Bronchial epithelial cell (primary cell): ENCODE results near the gene GINS1. TPM values are rescaled to one million over a fixed set of nuclear protein-coding genes. Genes with fewer than 3 reads are reported as not detected.
A peak's percentile ranks its signal among the peaks of the same experiment; 100 is the strongest.

ENCODE experiments used
- DNase-seq: peaks from one replicate; pipeline ENCODE4 v3.0.0-alpha.2; 2010; ENCODE audit warnings: low read depth
- FAIRE-seq: peaks from 2 replicates; lab custom pipeline; 2011; peaks lifted over from hg19 to GRCh38; lab: Jason Lieb, UNC
- H3K27me3 ChIP-seq: 2 replicates; pipeline ENCODE4 v1.5.1; 2011; ENCODE audit warnings: low read length; ENCODE audit not compliant: control insufficient read depth, insufficient read depth
- H3K36me3 ChIP-seq: 2 replicates; pipeline ENCODE4 v1.5.1; 2011; ENCODE audit warnings: low read length; ENCODE audit not compliant: control insufficient read depth, insufficient read depth
- H3K4me3 ChIP-seq: 2 replicates; pipeline ENCODE4 v1.5.1; 2011; ENCODE audit warnings: mild to moderate bottlenecking, low read depth, low read length, control low read depth
- total RNA-seq: library from RNA; depleted of rRNA; stranded (reverse); fragments of >200 nt; gene quantifications from 2 replicates; pipeline ENCODE4 v1.2.1, GENCODE V29; 2014
- TF ChIP-seq, protein P1 (sequence below): IDR thresholded peaks from 2 replicates; pipeline ENCODE4 v1.5.1; 2011; ENCODE audit warnings: mild to moderate bottlenecking, moderate library complexity, low read length, control low read depth, inconsistent platforms; ENCODE audit not compliant: insufficient read depth, severe bottlenecking

The GINS1 gene
- total RNA-seq, 1 donor from 2014 or later, result 1.1 TPM

DNA sequence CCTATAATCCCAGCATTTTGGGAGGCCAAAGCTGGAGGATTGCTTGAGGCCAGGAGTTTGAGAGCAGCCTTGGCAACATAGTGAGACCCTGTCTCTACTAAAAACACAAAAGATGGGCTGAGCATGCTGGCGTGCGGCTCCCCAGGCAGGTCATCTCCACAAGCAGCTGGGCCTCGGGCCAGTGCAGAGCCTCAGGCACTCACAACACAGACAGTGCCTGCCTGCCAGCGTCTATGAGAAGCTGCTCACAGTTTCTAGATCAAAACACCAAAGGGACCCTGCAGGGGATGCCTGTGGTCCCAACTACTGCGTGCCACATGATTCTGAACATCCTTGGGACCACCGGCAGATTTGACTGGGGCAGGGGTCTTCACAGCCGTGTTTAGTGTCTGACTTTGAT is 59.4 kb downstream of the GINS1 start:
- DNase-seq, result no peak
- no peak for FAIRE-seq
- H3K27me3 ChIP-seq, result no peaks in the 10 kb centered on the region
- H3K36me3 ChIP-seq, result no peaks in the 10 kb centered on the region
- no peak overlapping the region for H3K4me3 ChIP-seq
- TF ChIP-seq, protein P1, sequence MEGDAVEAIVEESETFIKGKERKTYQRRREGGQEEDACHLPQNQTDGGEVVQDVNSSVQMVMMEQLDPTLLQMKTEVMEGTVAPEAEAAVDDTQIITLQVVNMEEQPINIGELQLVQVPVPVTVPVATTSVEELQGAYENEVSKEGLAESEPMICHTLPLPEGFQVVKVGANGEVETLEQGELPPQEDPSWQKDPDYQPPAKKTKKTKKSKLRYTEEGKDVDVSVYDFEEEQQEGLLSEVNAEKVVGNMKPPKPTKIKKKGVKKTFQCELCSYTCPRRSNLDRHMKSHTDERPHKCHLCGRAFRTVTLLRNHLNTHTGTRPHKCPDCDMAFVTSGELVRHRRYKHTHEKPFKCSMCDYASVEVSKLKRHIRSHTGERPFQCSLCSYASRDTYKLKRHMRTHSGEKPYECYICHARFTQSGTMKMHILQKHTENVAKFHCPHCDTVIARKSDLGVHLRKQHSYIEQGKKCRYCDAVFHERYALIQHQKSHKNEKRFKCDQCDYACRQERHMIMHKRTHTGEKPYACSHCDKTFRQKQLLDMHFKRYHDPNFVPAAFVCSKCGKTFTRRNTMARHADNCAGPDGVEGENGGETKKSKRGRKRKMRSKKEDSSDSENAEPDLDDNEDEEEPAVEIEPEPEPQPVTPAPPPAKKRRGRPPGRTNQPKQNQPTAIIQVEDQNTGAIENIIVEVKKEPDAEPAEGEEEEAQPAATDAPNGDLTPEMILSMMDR, result no peak

DNA sequence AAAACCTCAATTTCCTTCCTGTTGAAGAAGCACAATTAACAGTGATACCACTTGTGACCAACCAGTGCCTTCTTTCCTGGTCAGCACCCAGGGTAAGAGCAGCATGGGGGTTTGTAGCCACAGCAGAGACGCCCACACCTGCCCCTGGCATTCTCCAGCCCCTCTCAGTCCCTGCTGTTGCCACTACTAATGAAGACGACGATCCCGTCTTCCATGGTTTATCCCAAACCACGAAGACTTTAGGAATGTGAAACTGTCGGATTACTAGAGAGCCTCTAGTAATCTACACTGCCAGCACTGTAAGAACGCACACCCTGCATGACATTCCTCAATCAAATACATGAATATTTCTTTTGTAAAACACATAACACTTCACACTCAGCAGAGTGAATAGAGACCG is 60.0 kb downstream of the GINS1 start:
- no peak overlapping the region for H3K4me3 ChIP-seq
- no peaks in the 10 kb centered on the region for H3K36me3 ChIP-seq
- TF ChIP-seq, protein P1, result no peak
- FAIRE-seq (no peak), DNase-seq (no peak)
- no peaks in the 10 kb centered on the region for H3K27me3 ChIP-seq

DNA sequence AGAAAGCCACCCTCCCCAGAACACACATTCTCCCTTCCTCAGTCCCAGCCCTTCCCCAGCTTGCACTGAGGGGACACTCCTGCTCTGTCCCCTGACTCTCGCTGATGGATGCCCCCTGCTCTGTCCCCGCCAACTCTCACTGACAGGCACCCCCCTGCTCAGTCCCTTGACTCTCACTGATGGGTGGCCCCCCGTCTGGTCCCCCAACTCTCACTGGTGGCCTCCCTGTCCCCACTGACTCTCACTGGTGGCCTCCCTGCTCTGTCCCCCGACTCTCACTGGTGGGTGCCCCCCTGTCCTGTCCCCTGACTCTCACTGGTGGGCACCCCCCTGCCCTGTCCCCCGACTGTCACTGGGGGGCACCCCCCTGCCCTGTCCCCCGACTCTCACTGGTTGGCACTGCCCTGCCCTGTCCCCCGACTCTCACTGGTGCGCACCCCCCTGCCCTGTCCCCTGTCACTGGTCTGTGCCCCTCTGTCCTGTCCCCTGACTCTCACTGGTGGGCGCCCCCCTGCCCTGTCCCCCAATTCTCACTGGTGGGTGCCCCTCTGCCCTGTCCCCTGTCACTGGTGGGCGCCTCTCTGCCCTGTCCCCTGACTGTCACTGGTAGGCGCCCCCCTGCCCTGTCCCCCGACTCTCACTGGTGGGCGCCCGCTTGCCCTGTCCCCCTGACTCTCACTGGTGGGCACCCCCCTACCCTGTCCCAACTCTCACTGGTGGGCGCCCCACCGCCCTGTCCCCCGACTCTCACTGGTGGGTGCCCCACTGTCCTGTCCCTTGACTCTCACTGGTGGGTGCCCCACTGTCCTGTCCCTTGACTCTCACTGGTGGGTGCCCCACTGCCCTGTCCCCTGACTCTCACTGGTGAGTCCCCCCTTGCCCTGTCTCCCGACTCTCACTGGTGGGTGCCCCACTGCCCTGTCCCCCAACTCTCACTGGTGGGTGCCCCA is 60.9 kb downstream of the GINS1 start:
- Histone ChIP-seq H3K4me3 (no peak overlapping the region), H3K36me3 (no peaks in the 10 kb centered on the region), H3K27me3 (no peaks in the 10 kb centered on the region)
- FAIRE-seq (no peak), DNase-seq (no peak)
- TF ChIP-seq, protein P1, result no peak

DNA sequence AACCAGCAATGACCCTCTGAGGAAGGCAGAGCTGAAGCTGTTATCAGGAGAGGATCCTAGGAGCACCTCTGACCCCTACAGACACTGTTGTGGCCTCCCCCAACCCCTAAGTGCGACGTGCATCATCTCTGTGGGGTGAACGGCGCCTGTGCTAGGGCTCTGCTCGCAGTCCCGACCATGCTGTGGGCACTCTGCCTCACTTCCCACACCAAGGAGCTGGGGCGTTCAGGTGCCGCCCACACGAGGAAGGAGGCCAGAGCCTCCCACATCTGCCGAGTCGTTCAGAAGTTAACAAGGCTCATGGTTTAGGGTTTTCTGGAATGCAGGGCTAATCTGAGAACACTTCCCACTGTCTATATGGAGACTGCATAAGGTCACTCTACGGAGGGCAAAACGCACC is 62.1 kb downstream of the GINS1 start:
- Histone ChIP-seq H3K27me3 (no peaks in the 10 kb centered on the region), H3K36me3 (no peaks in the 10 kb centered on the region), H3K4me3 (no peak overlapping the region)
- no peak for DNase-seq
- FAIRE-seq, result no peak
- TF ChIP-seq, protein P1, result no peak

DNA sequence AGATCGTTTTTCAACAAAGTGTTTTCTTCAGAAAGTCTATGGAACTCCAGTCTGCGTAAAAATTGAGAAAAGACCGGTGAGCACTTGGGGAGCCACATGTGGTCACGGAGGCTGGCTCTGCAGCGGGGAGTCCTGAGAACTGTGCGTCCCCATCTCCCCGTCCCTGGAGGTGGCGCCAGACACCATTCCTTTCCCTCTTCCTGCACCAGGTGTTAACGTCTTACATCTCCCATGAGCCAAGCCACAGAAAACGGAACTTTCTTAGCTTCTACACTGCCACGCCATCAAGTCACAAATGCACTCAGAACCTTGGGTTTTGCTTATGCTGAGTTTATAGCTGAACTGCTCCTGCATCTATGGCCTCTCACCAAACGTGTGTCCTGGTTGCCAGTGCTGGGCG is 62.6 kb downstream of the GINS1 start:
- H3K4me3 ChIP-seq, result no peak overlapping the region
- DNase-seq, result peak; percentile 51
- TF ChIP-seq, protein P1, result peak; percentile 87
- H3K36me3 ChIP-seq, result no peaks in the 10 kb centered on the region
- H3K27me3 ChIP-seq, result no peaks in the 10 kb centered on the region
- peak; percentile 64 for FAIRE-seq
